NCI-H2107 (cell line): Measurements from ENCODE around the gene RFTN1.

Experiments
- DNase-seq: peaks from one replicate; lab custom pipeline; 2025; lab: John Stamatoyannopoulos, UW

RFTN1 gene

DNA sequence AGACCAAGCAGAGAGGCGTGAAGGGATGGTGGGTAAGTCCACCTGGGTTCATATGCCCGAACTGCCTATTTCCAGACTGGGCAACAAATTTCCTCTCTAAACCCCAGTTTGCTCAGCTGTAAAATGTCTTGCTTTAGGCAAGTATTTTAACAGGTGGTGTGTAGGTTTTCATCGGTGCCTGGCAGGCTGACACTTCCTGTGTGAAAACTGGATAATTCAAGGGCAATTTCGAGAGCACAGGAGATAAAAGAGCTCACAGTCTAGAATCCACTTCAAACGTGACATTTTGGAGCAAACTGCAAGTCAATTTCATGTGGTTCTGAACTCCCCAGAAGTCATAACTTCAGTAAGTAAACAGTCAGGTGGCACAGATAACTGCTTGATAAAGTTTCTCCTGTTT is 136.3 kb downstream of the RFTN1 start:
- DNase-seq = no peak

DNA sequence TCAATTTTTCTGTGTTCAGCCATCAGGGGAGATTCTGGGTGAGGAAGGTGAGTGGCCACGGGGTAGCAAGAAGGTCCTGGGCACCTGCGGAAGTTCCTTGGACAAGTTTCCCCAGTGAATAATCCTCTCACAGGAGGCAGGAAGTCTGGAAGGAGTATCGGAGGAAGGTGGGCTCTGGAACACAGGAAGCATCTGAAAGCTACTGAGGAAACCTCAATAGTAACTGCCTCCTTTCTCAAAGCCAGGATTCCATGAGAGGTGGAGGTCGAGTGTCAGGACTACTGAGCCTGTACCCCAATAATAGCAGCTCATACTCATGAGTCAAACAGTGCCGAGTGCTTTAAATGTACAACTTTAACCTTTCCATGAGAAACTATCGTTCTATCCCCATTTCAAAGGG is 137.6 kb downstream of the RFTN1 start:
- no peak for DNase-seq

DNA sequence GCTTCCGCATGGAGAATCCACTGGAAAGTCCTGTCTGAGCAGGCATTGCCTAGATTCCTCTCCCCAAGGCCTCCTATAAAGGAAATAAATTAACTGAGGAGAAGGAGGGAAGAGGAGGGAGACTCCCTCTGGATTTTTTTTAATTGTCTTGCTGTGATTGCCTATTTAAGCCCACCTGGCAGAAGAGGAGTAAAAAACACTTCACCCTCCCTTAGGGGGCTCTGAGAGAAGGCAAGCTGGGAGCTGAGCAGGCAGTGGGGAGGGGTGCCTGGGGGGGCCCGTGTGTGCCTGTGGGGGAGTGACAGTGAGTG is 138.6 kb downstream of the RFTN1 start:
- no peak for DNase-seq

DNA sequence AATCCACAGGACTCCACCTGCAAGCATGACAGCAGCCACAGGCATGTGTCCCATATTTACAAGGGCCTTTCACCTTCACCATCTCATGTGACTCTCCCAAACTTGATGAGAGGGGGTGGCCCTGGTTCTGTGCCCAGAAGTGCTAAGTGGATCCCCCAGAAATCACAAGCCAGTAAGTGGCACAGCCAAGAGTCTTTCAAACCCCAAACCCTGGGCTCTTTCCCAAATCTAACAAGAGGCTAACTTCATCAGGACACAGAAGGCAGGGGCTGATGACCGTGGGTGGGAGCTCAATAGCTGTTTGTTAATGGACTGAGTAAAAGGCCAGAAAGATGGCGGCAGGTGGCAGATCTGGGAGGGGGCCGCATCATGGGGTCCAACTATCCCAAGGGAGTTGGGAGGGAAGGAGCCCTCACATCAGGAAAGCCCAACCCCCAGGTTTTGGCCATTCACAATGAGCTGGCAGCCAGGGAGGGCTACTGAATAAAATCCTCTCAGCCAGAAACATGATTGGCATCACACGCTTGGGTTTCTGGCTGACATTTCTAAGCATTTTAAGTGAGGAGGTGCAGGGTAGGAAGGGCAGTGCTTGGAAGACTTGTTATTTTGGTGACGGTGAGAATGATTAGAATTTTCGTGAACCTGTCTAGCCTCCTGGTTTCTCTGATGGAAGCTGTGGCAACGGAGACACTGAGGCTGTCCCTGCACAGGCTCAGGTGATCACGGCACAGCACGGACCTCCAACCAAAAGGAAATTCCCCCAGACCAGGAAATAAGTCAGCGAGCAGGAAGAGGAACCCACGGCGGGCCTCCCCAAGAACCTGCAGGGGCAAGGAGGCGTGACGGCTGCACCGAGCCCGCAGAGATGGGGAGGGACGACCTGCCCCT is 139.2 kb downstream of the RFTN1 start:
- DNase-seq = no peak

DNA sequence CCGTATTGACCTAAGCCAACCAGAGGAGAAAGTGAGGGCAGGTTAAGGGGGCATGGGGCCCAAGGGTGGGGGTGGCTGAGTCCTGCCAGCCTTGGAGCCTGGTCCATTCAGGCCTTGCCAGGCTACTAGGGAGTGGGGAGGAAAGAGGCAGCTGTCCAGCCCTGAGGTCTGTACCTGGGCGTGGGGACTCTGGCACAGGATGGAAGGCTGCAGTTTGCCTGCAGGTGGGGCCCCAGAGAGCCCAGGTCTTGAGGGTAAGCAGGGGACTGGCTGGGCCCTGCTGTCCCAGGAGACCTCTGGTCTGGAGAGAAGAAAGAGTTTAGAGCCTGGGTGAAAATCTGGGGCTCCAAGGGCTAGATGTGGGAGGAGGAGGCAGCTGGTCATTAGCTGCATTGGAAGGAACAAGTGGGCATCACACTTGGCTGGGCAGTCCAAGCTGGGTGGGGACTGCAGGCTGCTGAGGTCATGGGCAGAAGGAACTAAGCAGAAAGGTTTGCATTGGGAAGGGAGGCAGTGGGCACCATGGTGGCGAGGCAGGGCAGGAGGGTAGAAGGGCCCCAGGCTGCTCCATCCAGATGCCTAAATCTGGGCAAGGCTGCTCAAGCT is 140.1 kb downstream of the RFTN1 start:
- no peak for DNase-seq

DNA sequence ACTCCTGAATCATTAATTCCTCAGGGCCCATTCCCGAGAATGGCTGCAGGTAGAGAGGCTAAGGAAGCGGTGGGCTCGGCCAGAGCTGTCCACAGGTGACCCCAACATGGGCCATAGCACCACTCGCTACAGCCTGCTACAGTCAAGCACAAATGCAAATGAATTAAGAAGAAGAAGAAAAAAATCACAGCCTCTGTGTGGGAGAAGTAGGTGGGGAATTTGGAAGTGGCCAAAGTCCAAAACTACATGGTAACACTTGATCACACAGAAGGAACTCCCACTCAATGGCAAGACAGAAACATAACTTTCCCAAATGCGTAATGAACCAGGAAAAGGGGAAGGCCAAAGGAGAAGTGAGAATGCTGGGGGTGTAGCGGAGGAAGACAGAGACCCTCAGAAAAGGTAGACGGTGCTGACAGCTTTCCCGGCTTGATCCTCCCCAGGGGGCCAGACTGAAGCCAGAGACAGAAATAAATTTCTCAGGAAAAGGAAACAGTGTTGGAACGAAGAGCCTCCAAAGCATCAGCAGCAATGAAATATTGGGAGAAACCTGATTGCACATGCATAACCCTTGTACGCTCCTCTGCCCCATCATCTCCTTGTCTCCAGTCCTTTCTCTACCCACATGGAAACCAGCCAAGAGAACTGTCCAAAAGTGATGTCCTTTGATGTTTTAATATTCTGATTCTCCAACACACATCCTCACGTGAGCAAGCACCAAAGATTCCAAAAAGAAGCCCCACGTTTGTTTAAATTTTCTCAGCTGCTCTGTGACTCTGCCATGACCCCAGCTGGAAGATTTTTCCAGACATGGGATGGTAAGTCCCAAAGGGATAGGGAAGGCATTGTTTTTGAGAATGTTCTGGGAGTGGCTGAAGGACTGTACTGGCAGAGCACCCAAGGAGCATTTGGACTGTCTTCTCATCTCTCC is 140.9 kb downstream of the RFTN1 start:
- no peak for DNase-seq

DNA sequence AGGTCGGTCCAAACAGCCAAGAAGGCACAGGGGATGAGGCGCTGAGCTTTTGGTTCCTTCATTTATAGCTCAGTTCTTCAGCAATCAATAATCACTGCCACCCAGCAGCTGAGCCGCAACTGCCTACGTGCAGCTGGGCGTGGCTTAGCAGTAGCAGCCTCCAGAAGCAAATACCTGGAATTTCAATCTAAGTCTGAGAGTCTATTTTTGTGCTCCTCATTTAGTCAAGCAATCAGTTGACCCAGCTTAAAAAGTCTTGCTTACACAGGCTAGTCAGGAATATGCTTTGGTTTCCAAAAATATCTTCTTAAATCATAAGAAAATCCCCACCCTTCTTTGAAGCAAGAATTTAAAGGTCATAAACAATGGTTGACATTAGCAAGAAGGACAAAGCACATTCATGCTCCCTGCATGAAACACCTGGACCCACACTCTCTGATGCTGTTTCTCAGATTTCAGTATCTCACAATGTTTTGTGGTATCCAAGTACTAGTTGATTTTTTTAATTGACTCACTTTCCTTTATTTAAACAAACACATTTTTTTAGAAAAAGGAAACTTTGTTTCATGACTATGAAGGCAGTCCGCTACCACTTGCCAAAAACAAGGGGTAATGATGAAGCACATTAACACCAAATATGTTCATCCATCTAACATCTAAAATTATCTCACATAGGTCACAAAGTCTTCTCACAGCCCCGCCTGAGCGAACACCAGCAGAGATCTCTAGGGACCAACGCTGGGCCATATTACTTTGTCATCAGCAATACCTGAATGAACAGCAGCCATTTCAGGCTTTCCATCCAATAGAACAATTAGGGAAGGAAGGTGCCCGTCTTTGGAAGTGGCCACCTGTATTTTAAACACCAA is 142.4 kb downstream of the RFTN1 start:
- no peak for DNase-seq

DNA sequence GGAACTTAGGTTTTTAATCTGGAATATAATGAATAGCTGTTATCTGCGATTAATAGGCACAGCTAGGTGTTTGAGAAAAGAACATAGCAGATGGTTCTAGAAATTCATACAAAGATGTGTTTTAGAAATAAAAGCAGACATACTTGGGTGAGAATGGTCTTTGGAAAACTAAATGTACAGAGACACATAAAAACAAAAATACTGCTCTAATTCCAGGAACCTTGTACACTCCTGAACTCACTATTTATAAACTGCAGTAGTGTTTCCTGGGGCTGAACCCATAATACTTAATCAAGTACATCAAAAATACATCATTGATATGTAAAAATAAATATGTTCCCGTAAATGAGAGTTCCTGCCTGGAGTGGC is 143.0 kb downstream of the RFTN1 start:
- DNase-seq = no peak

DNA sequence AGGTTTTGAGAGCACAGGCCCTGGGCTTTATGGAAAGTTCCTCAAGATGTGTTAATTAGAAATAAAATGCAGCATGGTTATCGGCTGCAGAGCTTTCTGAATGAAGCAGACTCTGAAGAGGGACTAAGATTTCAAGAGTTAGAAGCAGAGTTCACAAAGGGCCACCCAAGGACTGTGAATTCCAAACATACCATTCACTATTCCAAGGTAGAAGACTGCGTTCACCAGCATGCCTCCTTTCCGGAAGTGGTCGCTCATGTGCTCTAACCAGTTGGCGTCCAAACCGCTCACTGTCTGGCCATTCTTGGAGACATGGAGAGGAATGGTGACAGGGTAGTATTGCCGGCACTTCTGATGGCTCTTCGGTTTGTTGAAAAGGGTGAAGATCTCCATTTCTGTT is 143.6 kb downstream of the RFTN1 start:
- DNase-seq = no peak

DNA sequence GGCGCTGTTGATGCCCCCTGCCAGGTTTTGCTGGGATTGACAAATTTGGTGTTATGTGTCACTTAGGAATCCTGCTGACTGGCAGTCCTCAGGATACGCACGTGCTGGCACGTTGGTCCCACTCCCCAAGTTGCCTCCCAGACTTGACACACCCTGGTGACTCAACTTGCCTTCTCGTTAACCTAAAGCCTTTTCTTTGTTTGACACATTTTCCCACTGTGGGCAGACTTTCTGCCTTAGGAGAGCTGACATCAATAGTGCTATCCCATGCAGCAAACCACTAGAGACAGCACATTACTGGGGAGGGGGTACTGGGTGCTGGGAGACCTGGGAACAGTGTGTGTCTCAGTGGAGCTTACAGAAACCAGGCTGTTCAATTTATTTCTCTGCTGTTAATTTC is 144.2 kb downstream of the RFTN1 start:
- no peak for DNase-seq

DNA sequence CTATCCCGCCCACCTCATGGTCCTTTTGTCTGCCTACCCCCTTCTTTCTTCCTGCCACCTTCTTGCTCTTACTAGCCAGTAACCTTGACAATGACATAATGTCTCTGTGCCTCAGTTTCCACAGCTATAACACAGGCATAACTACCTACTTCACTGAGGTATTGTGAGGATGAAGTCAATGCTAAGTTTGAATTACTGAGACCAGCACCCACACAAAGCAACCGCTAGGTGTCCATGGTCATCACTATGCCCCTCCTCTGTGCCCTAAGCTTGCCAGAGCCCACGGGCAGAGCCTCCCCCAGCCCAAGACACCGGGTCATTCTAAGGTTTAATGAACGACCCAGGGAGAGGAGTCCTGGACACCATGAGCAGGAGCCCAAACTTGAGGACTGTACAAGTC is 146.9 kb downstream of the RFTN1 start:
- DNase-seq = no peak

DNA sequence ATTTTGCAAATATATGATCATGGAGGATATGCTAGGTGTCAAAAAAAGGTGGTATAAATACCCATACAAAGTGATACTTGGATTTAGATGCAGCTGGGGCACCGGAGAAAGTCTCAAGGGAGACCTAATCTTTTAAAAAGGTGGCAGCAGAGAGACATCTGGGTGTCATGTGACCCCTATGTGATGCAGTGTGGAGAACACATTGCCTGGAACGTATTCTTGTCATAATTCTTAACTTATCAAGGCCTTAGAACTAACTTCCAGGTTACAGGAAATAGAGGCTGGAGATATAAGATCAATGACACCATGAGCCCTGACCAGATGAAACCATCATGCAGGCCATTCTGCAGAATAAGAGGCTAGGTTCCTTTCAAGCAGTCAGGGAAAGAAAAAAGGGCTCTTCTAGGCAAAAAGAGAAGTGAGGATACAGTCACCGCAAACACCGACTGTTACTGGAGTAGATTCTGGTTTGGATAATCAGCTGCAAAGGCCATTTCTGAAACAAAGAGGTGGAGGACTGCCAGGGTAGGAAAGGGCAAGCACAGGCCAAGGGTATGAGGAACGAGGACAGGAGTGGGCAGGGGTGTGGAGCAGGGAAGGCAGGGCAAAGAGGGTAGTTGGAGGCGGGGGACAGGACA is 147.9 kb downstream of the RFTN1 start:
- no peak for DNase-seq

DNA sequence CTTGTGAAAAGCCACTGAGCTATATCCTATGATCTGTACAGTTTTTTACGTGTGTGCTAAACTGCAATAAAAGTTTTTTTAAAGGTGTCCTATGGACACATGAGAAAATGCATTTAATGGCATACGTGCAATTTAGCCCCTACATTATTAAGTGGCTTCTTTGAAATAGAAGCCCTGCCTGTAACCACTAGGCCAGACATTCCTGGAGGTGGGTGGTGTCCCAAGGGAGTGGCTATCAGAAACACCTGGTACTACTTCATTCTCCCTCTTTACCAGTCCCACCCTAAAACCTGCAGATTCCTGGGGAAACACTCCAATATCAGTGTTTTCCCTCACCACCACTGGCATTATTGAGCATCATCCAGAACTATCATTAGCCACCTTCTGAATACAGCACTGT is 148.5 kb downstream of the RFTN1 start:
- no peak for DNase-seq

DNA sequence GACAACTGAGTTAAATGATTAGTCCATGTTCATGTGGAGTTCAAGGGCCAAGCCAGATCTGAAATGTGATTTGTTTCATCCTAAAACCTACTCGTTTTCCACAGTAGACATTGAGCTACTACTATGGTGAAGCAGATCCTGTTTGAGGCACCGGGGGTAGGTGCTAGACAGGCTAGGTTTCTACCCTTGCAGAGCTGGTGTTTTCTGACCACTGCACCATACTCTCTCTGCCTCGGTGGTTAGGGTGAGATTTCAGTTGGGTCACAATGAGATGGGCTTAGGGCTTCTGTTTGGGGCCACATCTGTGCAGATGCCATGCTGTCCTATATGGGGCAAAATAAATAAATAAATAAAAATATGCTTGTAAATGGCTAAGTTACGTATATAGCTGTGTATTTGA is 149.2 kb downstream of the RFTN1 start:
- DNase-seq = no peak

DNA sequence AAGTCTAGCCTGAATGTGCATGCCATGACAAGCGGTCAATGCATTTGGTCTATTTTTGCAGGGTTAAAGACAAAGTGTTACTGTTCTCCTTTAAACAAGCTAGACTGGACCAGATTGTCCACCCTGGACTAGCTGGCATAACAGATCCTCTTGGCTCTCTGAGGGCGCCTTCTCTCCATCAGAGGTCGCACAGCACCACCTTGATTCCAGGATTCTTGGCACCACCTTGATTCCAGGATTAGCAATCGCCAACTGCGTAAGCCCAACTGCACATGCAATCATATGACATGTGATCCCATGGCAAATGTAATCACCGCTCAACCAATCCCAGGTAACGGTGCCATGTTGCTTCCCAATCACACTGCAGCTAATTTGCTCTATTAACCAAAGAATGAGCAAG is 149.9 kb downstream of the RFTN1 start:
- no peak for DNase-seq

DNA sequence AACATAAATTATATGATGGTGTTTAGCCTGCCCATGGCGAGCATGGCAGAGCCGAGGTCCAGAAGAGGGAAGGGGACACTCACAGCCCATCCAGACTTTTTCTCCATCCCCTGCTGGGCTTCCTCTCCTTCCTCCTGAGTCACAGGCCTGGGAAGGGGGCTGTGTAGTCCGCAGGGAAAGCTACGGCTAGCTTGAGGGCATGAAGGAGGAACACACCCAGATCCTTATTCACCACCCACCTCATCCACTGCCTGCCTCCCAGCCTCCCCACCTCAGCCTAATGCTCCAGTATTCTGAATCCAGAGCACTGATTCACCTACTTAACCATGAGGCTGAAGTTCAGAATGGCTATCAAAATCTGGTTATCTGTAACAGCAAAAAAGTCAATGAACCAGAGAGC is 150.7 kb downstream of the RFTN1 start:
- no peak for DNase-seq

DNA sequence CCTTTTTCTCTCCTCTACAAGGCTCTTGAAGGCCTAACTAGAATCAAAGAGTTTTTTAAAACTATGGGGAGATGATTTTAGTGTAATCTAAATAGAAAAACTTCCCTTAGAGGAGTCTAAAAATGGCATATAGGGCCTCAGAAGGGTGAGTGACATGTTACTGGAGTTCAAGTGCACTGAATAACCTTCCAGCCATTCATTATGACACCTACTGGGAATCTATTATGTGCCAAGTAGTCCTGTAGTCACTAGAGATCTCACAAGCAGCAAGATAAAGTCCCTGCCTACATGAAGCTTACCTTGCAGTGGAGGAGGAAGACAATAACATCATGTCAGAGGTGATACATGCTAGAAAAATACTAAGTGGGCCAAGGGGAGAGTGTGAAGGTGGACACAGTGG is 152.4 kb downstream of the RFTN1 start:
- no peak for DNase-seq

DNA sequence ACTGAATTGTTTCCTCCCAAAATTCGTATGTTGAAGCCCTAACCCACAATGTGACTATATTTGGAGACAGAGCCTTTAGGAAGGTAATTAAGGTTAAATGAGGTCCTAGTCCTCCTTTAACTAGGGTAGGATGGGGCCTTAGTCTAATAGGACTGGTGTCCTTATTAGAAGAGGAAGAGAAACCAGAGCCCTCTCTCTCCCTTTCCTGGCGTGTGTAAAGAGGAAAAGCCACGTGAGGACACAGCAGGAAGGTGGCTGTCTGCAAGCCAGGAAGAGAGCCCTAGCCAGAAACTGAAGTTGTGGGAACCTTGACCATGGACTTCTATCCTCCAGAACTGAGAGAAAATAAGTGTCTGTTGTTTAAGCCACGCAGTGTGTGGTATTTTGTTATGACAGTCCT is 154.2 kb downstream of the RFTN1 start:
- no peak for DNase-seq

DNA sequence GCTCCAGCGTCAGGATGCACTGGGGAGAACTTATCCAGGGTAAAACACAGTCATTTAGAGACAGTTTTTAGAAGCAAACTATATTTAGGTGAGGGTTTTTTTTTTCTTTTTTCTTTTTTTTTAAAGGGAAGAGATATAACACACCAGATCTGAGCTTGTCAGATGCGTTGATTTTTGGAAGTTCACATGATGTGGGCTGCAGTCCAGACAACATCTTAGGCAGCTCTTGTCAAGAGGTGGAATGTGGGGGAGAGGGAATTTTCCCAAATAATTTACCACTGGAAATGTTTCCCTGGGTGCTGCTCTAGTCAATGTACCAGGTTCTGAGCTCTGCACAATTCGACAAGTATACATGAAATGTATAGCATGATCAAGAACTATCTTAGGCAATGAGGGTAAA is 155.2 kb downstream of the RFTN1 start:
- DNase-seq = no peak

DNA sequence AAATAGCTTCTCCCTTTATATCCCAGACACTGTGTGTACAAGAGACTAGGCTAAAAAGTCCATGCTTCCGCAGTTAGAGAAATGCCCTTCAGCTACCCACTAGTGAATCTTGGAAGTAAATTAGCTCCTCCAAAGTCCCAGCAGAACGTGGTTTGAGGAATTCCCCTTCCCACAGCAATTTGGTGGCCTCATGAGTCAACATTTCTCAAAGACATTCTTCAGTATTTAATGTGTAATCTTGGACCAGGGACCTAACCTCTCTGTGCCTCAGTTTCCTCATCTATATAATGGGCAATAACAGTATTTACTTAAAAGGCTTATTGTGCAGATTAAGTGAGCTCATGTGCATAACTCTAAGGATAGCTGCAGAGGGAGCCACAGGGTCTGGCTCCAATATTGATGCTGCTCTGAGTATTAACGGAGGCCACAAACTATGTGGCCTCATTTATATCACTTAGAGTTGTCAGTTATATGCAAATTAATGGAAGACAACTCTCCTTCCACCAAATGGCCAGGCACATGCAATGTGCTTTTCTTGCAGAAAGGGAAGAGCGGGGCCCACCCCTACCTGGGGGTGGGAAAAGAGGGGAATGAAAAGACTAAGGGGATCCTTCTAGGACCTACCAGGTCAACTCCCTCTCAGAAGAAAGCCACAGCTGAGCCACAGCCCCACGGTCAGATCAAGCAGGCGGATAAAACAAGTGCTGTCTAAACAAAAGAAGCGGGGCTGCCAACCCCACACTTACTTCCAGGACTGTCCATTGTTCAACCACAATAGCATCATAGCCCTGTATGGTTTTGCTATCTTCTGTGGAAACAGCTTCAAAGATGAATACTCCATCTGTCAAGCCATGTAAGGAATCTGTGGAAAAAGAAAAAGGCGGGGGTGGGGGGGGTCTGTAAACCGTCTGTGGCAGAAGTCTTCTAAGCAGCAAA is 156.0 kb downstream of the RFTN1 start:
- no peak for DNase-seq
